Prostate gland (tissue), 2 donors: ENCODE results near the gene NRDC.

Experiments
- POLR2A ChIP-seq: fragments of 450-650 bp; IDR thresholded peaks from one replicate; pipeline ENCODE4 v1.6.1; 2016; ENCODE audit warnings: antibody characterized with exemption, mild to moderate bottlenecking
- POLR2AphosphoS5 ChIP-seq: sonication (generic); formaldehyde crosslinking; IDR thresholded peaks from one replicate; pipeline ENCODE4 v1.6.1; 2017; ENCODE audit warnings: antibody characterized with exemption
- TF ChIP-seq, protein P1 (sequence below), 4 experiments: fragments of 200-600 bp in 2 of 4; fragments of 450-650 bp in 2 of 4; sonication (generic) in 2 of 4; IDR thresholded peaks; 1 replicate in 3 of 4; 2 replicates in 1 of 4; pipeline ENCODE4 v1.5.1; 2016 to 2019; ENCODE audit warnings: antibody characterized with exemption in 4 of 4, mild to moderate bottlenecking in 2 of 4, moderate library complexity in 2 of 4

- TF ChIP-seq POLR2A (no peak), POLR2AphosphoS5 (no peak)
- TF ChIP-seq, protein P1, sequence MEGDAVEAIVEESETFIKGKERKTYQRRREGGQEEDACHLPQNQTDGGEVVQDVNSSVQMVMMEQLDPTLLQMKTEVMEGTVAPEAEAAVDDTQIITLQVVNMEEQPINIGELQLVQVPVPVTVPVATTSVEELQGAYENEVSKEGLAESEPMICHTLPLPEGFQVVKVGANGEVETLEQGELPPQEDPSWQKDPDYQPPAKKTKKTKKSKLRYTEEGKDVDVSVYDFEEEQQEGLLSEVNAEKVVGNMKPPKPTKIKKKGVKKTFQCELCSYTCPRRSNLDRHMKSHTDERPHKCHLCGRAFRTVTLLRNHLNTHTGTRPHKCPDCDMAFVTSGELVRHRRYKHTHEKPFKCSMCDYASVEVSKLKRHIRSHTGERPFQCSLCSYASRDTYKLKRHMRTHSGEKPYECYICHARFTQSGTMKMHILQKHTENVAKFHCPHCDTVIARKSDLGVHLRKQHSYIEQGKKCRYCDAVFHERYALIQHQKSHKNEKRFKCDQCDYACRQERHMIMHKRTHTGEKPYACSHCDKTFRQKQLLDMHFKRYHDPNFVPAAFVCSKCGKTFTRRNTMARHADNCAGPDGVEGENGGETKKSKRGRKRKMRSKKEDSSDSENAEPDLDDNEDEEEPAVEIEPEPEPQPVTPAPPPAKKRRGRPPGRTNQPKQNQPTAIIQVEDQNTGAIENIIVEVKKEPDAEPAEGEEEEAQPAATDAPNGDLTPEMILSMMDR (IDR thresholded peaks at IDR 0.05) = no peak
Measured at GRCh38 chr1:51754666-51755065, 123.9 kb downstream of the NRDC start.
